Uterus (tissue), 4 donors: ENCODE measurements around the gene LRP4. TPM values are rescaled to one million over a fixed set of nuclear protein-coding genes. Genes with fewer than 3 reads are reported as not detected.
A peak's percentile ranks its signal among the peaks of the same experiment; 100 is the strongest.

Experiments used
- DNase-seq, 2 donors: peaks; one replicate each; pipeline ENCODE4 v3.0.0-alpha.2; 2019 to 2020
- H3K27ac ChIP-seq, 2 donors: fragments of 200-600 bp; sonication (generic); 1 replicate in 1 of 2; 2 replicates in 1 of 2; pipeline ENCODE4 v1.5.1; 2016 to 2018
- H3K27me3 ChIP-seq, 2 donors: fragments of 200-600 bp; sonication (generic); one replicate each; pipeline ENCODE4 v1.5.1; 2018 to 2019; ENCODE audit warnings: control low read depth in 1 of 2
- H3K36me3 ChIP-seq, 2 donors: fragments of 200-600 bp; sonication (generic); one replicate each; pipeline ENCODE4 v1.5.1; 2019; ENCODE audit warnings: control low read depth in 1 of 2
- H3K4me1 ChIP-seq, 2 donors: fragments of 200-600 bp; sonication (generic); one replicate each; pipeline ENCODE4 v1.5.1; 2018 to 2019; ENCODE audit warnings: control low read depth in 1 of 2
- H3K4me3 ChIP-seq, 2 donors: fragments of 200-600 bp; sonication (generic); 1 replicate in 1 of 2; 2 replicates in 1 of 2; pipeline ENCODE4 v1.5.1; 2018 to 2019; ENCODE audit warnings: mild to moderate bottlenecking in 1 of 2
- H3K9me3 ChIP-seq, 2 donors: fragments of 200-600 bp; sonication (generic); one replicate each; pipeline ENCODE4 v1.5.1; 2019; ENCODE audit warnings: control low read depth in 1 of 2
- POLR2A ChIP-seq, 2 donors: fragments of 450-650 bp; IDR thresholded peaks; one replicate each; pipeline ENCODE4 v1.6.1; 2016; ENCODE audit warnings: antibody characterized with exemption in 2 of 2, mild to moderate bottlenecking in 1 of 2, moderate library complexity in 1 of 2
- intact Hi-C: fragments of 100-400 bp; cut with DNase I; formaldehyde crosslinking; loops from one replicate; pipeline ENCODE4 v1.15.1; 2023; ENCODE audit warnings: low total_unique reads
- total RNA-seq, 4 donors: library from RNA; depleted of rRNA in 3 of 4; stranded (reverse); fragments of >200 nt in 3 of 4; gene quantifications; one replicate each; pipeline versions ENCODE4 v1.1.0 to v1.2.4, GENCODE V29; 2014 to 2023
- TF ChIP-seq, protein P1 (sequence below), 4 experiments: fragments of 200-600 bp in 2 of 4; fragments of 450-650 bp in 2 of 4; sonication (generic) in 2 of 4; IDR thresholded peaks; one replicate each; pipeline ENCODE4 v1.5.1; 2016 to 2019; ENCODE audit warnings: antibody characterized with exemption in 4 of 4, mild to moderate bottlenecking in 2 of 4, moderate library complexity in 1 of 4
- donor health status: DM: yes; HTN: yes; CAD: no.

The LRP4 gene
- total RNA-seq, 4 donors from 2014 or later: 0.77 to 21.2 (median 9.3) TPM

GRCh38 chr11:46874586-46874985 is 43.8 kb downstream of the LRP4 start:
- no peak overlapping the region for H3K4me3 ChIP-seq
- TF ChIP-seq POLR2A (IDR thresholded peaks at IDR 0.05): no peak
- TF ChIP-seq, protein P1, sequence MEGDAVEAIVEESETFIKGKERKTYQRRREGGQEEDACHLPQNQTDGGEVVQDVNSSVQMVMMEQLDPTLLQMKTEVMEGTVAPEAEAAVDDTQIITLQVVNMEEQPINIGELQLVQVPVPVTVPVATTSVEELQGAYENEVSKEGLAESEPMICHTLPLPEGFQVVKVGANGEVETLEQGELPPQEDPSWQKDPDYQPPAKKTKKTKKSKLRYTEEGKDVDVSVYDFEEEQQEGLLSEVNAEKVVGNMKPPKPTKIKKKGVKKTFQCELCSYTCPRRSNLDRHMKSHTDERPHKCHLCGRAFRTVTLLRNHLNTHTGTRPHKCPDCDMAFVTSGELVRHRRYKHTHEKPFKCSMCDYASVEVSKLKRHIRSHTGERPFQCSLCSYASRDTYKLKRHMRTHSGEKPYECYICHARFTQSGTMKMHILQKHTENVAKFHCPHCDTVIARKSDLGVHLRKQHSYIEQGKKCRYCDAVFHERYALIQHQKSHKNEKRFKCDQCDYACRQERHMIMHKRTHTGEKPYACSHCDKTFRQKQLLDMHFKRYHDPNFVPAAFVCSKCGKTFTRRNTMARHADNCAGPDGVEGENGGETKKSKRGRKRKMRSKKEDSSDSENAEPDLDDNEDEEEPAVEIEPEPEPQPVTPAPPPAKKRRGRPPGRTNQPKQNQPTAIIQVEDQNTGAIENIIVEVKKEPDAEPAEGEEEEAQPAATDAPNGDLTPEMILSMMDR (IDR thresholded peaks at IDR 0.05): no peak
- H3K4me1 ChIP-seq: no peaks in the 10 kb centered on the region
- no peak overlapping the region for H3K27ac ChIP-seq
- no peaks in the 10 kb centered on the region for H3K27me3 ChIP-seq
- intact Hi-C loops: no loop called here
- H3K36me3 ChIP-seq: no peaks in the 10 kb centered on the region
- DNase-seq: no peak
- no peaks in the 10 kb centered on the region for H3K9me3 ChIP-seq

DNA sequence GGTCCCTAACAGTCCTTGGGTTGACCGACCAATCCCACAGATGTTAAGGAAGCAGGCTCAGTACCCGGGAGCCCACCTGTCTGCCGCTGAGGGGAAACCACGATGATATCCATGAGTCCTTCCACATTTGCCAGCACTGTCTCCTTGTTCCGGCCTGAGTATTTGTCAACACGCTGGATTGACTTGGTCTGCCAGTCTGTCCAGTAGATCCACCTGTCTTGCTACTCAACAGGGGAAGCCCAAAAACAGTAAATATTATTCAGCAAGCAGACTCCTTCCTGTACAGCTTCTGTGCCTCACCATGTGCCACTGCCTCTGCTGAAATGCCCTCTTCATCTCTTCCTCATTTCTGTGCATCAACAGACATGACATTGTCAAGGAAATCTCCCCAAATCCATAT is 49.4 kb downstream of the LRP4 start:
- no peak overlapping the region for H3K27ac ChIP-seq
- H3K4me1 ChIP-seq: no peaks in the 10 kb centered on the region
- no peak overlapping the region for H3K4me3 ChIP-seq
- H3K27me3 ChIP-seq: no peaks in the 10 kb centered on the region
- no peaks in the 10 kb centered on the region for H3K36me3 ChIP-seq
- intact Hi-C loops: no loop called here
- TF ChIP-seq, protein P1 (IDR thresholded peaks at IDR 0.05): no peak
- TF ChIP-seq POLR2A (IDR thresholded peaks at IDR 0.05): no peak
- no peak for DNase-seq
- H3K9me3 ChIP-seq: no peaks in the 10 kb centered on the region

DNA sequence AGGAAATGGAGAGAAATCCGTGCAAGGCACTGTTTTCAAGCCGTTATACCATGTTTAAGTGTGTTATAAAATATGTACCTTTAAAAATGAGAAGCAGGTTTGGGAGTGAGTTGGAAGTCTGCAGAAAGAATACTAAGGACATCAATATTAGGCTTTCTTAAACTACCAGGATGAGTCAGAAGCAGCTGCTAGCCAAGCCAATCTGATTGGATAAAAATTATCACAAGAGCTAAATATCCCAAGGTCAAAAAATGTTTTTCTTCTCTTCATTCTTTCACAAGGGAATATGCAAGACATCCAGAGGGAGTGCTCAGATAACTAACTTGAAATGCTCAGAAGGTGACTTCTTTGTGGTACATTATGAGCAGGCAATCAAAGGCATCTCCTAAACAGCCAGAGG is 53.0 kb downstream of the LRP4 start:
- H3K27ac ChIP-seq: peak overlapping the region in 1 of 2 donors; percentile 39

DNA sequence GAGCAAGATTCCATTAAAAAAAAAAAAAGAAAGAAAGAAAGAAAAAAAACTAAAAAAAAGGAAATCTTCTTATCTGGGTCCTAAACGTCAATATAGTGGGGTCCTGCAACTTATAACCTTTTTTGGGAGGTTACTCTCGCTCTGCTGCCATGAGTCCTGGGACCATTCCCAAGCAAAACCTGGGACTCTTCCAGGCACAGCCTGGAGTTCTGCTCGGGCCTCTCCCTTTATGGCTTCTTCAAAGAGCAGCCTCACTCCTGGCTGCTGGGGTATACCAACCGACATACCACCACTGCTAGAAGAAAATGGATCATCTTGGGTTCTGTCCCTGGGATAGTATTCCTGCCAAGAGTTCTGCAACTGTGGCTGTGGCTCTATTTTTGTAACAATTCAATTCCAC is 58.1 kb downstream of the LRP4 start:
- DNase-seq: no peak
- no peak for TF ChIP-seq POLR2A (IDR thresholded peaks at IDR 0.05)
- TF ChIP-seq, protein P1 (IDR thresholded peaks at IDR 0.05): no peak

More for the DNA sequence above, 53.0 kb downstream of the LRP4 start:
- Histone ChIP-seq H3K36me3 (no peaks in the 10 kb centered on the region), H3K9me3 (no peaks in the 10 kb centered on the region), H3K4me1 (no peaks in the 10 kb centered on the region), H3K27me3 (no peaks in the 10 kb centered on the region), H3K4me3 (no peak overlapping the region)
- DNase-seq: no peak
- intact Hi-C loops: no loop called here
- TF ChIP-seq, protein P1 (IDR thresholded peaks at IDR 0.05): no peak
- no peak for TF ChIP-seq POLR2A (IDR thresholded peaks at IDR 0.05)

GRCh38 chr11:46858920-46859546 is 59.3 kb downstream of the LRP4 start:
- no peak overlapping the region for H3K27ac ChIP-seq

More for the DNA sequence above, 58.1 kb downstream of the LRP4 start:
- H3K4me1 ChIP-seq: no peaks in the 10 kb centered on the region
- H3K27me3 ChIP-seq: no peaks in the 10 kb centered on the region
- intact Hi-C loops: no loop called here
- H3K36me3 ChIP-seq: no peaks in the 10 kb centered on the region
- no peak overlapping the region for H3K4me3 ChIP-seq
- H3K27ac ChIP-seq: no peak overlapping the region
- H3K9me3 ChIP-seq: no peaks in the 10 kb centered on the region

More at GRCh38 chr11:46858920-46859546, 59.3 kb downstream of the LRP4 start:
- Histone ChIP-seq H3K4me1 (no peaks in the 10 kb centered on the region), H3K4me3 (no peak overlapping the region), H3K36me3 (no peaks in the 10 kb centered on the region), H3K27me3 (no peaks in the 10 kb centered on the region), H3K9me3 (no peaks in the 10 kb centered on the region)
- intact Hi-C loops: no loop called here
- no peak for DNase-seq
- TF ChIP-seq POLR2A (IDR thresholded peaks at IDR 0.05): no peak
